H9 (cell line): ENCODE data around the gene CLCN5. TPM values are rescaled to one million over a fixed set of nuclear protein-coding genes. Genes with fewer than 3 reads are reported as not detected.

ENCODE experiments used
- DNase-seq: peaks from one replicate; pipeline ENCODE4 v3.0.0-alpha.2; 2017
- H2AFZ ChIP-seq: one replicate; pipeline ENCODE4 v1.6.1; 2013; ENCODE audit warnings: mild to moderate bottlenecking, low read length, control low read depth, moderate library complexity
- H2AK5ac ChIP-seq: 2 replicates; pipeline ENCODE4 v1.6.1; 2013; ENCODE audit warnings: low read length, control low read depth, mixed read lengths; ENCODE audit not compliant: insufficient read length
- H2BK120ac ChIP-seq: one replicate; pipeline ENCODE4 v1.6.1; 2013; ENCODE audit warnings: low read depth, mild to moderate bottlenecking, low read length, control low read depth, inconsistent platforms; ENCODE audit not compliant: poor library complexity, severe bottlenecking
- H2BK12ac ChIP-seq: 2 replicates; pipeline ENCODE4 v1.6.1; 2013; ENCODE audit warnings: low read length, control low read depth, mixed read lengths, low read depth; ENCODE audit not compliant: insufficient read length
- H2BK15ac ChIP-seq: 2 replicates; pipeline ENCODE4 v1.6.1; 2013; ENCODE audit warnings: low read depth, low read length, control low read depth
- H2BK20ac ChIP-seq: one replicate; pipeline ENCODE4 v1.6.1; 2013; ENCODE audit warnings: low read depth, mild to moderate bottlenecking, low read length, control low read depth, inconsistent platforms; ENCODE audit not compliant: poor library complexity, severe bottlenecking
- H2BK5ac ChIP-seq: 2 replicates; pipeline ENCODE4 v1.6.1; 2013; ENCODE audit warnings: low read length, control low read depth, mixed read lengths; ENCODE audit not compliant: insufficient read length
- H3K14ac ChIP-seq: 2 replicates; pipeline ENCODE4 v1.6.1; 2013; ENCODE audit warnings: low read length, control low read depth; ENCODE audit not compliant: insufficient read depth
- H3K18ac ChIP-seq: 2 replicates; pipeline ENCODE4 v1.6.1; 2013; ENCODE audit warnings: low read depth, mild to moderate bottlenecking, mixed read lengths, low read length, control low read depth; ENCODE audit not compliant: insufficient read length
- H3K23ac ChIP-seq: 2 replicates; pipeline ENCODE4 v1.6.1; 2013; ENCODE audit warnings: low read length, control low read depth, mixed read lengths, low read depth; ENCODE audit not compliant: insufficient read length
- H3K23me2 ChIP-seq: 2 replicates; pipeline ENCODE4 v1.6.1; 2013; ENCODE audit warnings: low read depth, mild to moderate bottlenecking, mixed read lengths, low read length, control low read depth; ENCODE audit not compliant: insufficient read length, poor library complexity, severe bottlenecking
- H3K27ac ChIP-seq: 2 replicates; pipeline ENCODE4 v1.5.1; 2013; ENCODE audit warnings: low read length, control low read depth, mixed read lengths, low read depth; ENCODE audit not compliant: insufficient read length
- H3K27me3 ChIP-seq: 2 replicates; pipeline ENCODE4 v1.6.1; 2013; ENCODE audit warnings: low read length, control low read depth, inconsistent platforms; ENCODE audit not compliant: insufficient read depth
- H3K4ac ChIP-seq: 2 replicates; pipeline ENCODE4 v1.6.1; 2013; ENCODE audit warnings: low read depth, mild to moderate bottlenecking, control low read depth, inconsistent platforms, low read length, moderate library complexity
- H3K4me1 ChIP-seq: 2 replicates; pipeline ENCODE4 v1.6.1; 2013; ENCODE audit warnings: low read length, control low read depth, inconsistent platforms; ENCODE audit not compliant: insufficient read depth
- H3K4me2 ChIP-seq: 2 replicates; pipeline ENCODE4 v1.6.1; 2013; ENCODE audit warnings: low read length, control low read depth, mixed read lengths; ENCODE audit not compliant: insufficient read length, insufficient read depth
- H3K56ac ChIP-seq: 2 replicates; pipeline ENCODE4 v1.6.1; 2013; ENCODE audit warnings: low read depth, mild to moderate bottlenecking, mixed read lengths, low read length, control low read depth; ENCODE audit not compliant: insufficient read length
- H3K79me1 ChIP-seq: 2 replicates; pipeline ENCODE4 v1.6.1; 2013; ENCODE audit warnings: low read depth, mild to moderate bottlenecking, moderate library complexity, low read length, control low read depth, inconsistent platforms; ENCODE audit not compliant: insufficient read depth, poor library complexity, severe bottlenecking
- H3K79me2 ChIP-seq: 2 replicates; pipeline ENCODE4 v1.6.1; 2013; ENCODE audit warnings: low read length, control low read depth, inconsistent platforms; ENCODE audit not compliant: insufficient read depth
- H3K9ac ChIP-seq: 2 replicates; pipeline ENCODE4 v1.6.1; 2013; ENCODE audit warnings: low read length, control low read depth, mixed read lengths; ENCODE audit not compliant: insufficient read length; ENCODE audit errors: extremely low read depth
- H3K9me3 ChIP-seq: one replicate; pipeline ENCODE4 v1.6.1; 2013; ENCODE audit warnings: low read depth, low read length, inconsistent platforms; ENCODE audit not compliant: control insufficient read depth
- H3T11ph ChIP-seq: one replicate; pipeline ENCODE4 v1.6.1; 2013; ENCODE audit warnings: mild to moderate bottlenecking, low read length, control low read depth, inconsistent platforms
- H4K20me1 ChIP-seq: one replicate; pipeline ENCODE4 v1.6.1; 2013; ENCODE audit not compliant: control insufficient read depth, insufficient read length, insufficient read depth
- H4K5ac ChIP-seq: 2 replicates; pipeline ENCODE4 v1.6.1; 2013; ENCODE audit warnings: low read depth, mild to moderate bottlenecking, mixed read lengths, low read length, control low read depth; ENCODE audit not compliant: insufficient read length
- H4K8ac ChIP-seq: replicated peaks from 2 replicates; pipeline ENCODE4 v1.6.1; 2013; ENCODE audit warnings: low read length, control low read depth, mixed read lengths, low read depth; ENCODE audit not compliant: insufficient read length
- H4K91ac ChIP-seq: 2 replicates; pipeline ENCODE4 v1.6.1; 2013; ENCODE audit warnings: low read depth, mild to moderate bottlenecking, moderate library complexity, mixed read lengths, low read length, control low read depth; ENCODE audit not compliant: insufficient read length
- H3K27ac Mint-ChIP-seq, 3 experiments: 2 replicates in 2 of 3; 3 replicates in 1 of 3; pipeline ENCODE4 v1.8.0; 2020 to 2021; ENCODE audit warnings: mixed read lengths in 3 of 3, mild to moderate bottlenecking in 1 of 3, moderate library complexity in 1 of 3
- H3K27me3 Mint-ChIP-seq: 2 replicates; pipeline ENCODE4 v1.8.0; 2021; ENCODE audit warnings: low read depth, mild to moderate bottlenecking, moderate library complexity, mixed read lengths
- H3K36me3 Mint-ChIP-seq, 3 experiments: 2 replicates in 2 of 3; 3 replicates in 1 of 3; pipeline ENCODE4 v1.8.0; 2020 to 2021; ENCODE audit warnings: low read depth in 3 of 3, mixed read lengths in 3 of 3; ENCODE audit not compliant: insufficient read depth in 1 of 3
- H3K4me1 Mint-ChIP-seq, 2 experiments: 2 replicates each; pipeline ENCODE4 v1.8.0; 2020; ENCODE audit warnings: mixed read lengths in 2 of 2
- H3K4me3 Mint-ChIP-seq, 2 experiments: 2 replicates in 1 of 2; 3 replicates in 1 of 2; pipeline ENCODE4 v1.8.0; 2020 to 2021; ENCODE audit warnings: mild to moderate bottlenecking in 2 of 2, mixed read lengths in 2 of 2, moderate library complexity in 1 of 2
- H3K9me3 Mint-ChIP-seq, 2 experiments: 2 replicates in 1 of 2; 3 replicates in 1 of 2; pipeline ENCODE4 v1.8.0; 2020; ENCODE audit warnings: mild to moderate bottlenecking in 2 of 2, mixed read lengths in 2 of 2, moderate library complexity in 1 of 2
- CTCF ChIP-seq: fragments of 200-600 bp; sonication (generic); conservative IDR thresholded peaks from 3 replicates; pipeline ENCODE4 v1.8.0; 2021; ENCODE audit warnings: antibody characterized with exemption, mild to moderate bottlenecking
- WGBS: extraction: QIAGEN DNeasy Blood & Tissue Kit; methylation state at CpG from one replicate; pipeline ENCODE4 v1.1.7; 2013; ENCODE audit warnings: missing lambda C conversion rate, low lambda C conversion rate, mixed read lengths; ENCODE audit not compliant: insufficient read length; ENCODE audit errors: extremely low coverage; 5-methylcytosine and 5-hydroxymethylcytosine counted together
- total RNA-seq: library from RNA; stranded (reverse); gene quantifications from 2 replicates; pipeline ENCODE4 v1.2.1, GENCODE V29; 2021

CLCN5 gene
- total RNA-seq, 1 experiment from 2014 or later: 5.9 TPM

DNA sequence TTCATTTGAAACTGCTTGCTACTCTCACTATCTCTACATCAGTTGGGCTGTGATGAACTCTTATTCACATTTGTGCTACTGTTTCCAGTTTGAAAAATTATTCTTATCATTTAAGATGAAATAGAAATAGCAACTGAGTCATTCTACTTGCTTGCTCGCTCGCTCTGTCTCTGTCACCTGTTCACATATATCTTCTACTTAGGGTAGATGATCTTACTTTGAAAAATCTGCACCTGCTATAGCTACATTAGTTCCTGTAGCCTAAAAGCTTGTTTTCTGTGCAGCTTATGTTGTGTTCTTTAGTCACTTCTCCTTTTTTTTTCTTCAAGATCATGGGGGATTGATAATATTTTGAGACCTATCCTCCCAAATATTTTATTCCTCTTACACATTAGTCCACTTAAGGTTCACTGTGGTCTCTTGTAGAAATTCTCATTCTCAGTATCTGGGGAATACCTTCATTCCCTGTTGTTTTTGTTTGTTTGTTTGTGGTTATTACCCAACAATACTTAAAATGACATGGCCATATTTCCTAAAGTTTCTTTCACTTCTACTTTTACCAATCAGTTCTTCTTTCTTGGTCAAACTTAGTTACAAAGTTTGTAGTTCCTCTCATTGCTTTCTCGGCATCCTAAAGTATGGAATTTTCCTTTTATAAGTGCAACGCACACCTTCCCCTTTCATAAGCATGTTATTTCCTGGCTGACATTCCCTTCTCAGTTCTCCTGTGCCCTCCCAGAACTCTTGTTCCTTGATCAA is 36.5 kb downstream of the CLCN5 start:
- Histone ChIP-seq H3K27me3 (no peaks in the 10 kb centered on the region), H3K14ac (no peak overlapping the region), H3K4me1 (no peaks in the 10 kb centered on the region), H2BK15ac (no peak overlapping the region), H3K23ac (no peak overlapping the region), H2BK5ac (no peak overlapping the region), H4K91ac (no peak overlapping the region), H2BK12ac (no peak overlapping the region), H3K79me2 (no peaks in the 10 kb centered on the region), H4K8ac (no peak overlapping the region), H4K5ac (no peak overlapping the region), H4K20me1 (no peaks in the 10 kb centered on the region), H3K9ac (no peak overlapping the region), H2BK20ac (no peak overlapping the region), H3K18ac (no peak overlapping the region), H2AK5ac (no peak overlapping the region), H2BK120ac (no peak overlapping the region), H3K4me2 (no peak overlapping the region), H3T11ph (no peak overlapping the region), H2AFZ (no peak overlapping the region), H3K56ac (no peak overlapping the region), H3K23me2 (no peaks in the 10 kb centered on the region), H3K4ac (no peak overlapping the region), H3K27ac (no peak overlapping the region), H3K9me3 (peaks cover 30% of the 10 kb centered on the region), H3K79me1 (no peaks in the 10 kb centered on the region)
- Mint-ChIP-seq H3K4me3 (no peak overlapping the region), H3K27ac (no peak overlapping the region), H3K36me3 (no peaks in the 10 kb centered on the region; a peak in 2 of 7 replicates), H3K27me3 (no peaks in the 10 kb centered on the region), H3K4me1 (peaks cover 0 to 3% of the 10 kb centered on the region in 2 experiments; a peak in 1 of 4 replicates), H3K9me3 (peaks cover 28 to 39% of the 10 kb centered on the region in 2 experiments)
- DNase-seq: no peak
- WGBS: no CpG with 5 or more reads among the region's 4 CpGs
- no peak for TF ChIP-seq CTCF
